ENCODE measurements around the gene AMOTL2.

- TF ChIP-seq, protein P1, sequence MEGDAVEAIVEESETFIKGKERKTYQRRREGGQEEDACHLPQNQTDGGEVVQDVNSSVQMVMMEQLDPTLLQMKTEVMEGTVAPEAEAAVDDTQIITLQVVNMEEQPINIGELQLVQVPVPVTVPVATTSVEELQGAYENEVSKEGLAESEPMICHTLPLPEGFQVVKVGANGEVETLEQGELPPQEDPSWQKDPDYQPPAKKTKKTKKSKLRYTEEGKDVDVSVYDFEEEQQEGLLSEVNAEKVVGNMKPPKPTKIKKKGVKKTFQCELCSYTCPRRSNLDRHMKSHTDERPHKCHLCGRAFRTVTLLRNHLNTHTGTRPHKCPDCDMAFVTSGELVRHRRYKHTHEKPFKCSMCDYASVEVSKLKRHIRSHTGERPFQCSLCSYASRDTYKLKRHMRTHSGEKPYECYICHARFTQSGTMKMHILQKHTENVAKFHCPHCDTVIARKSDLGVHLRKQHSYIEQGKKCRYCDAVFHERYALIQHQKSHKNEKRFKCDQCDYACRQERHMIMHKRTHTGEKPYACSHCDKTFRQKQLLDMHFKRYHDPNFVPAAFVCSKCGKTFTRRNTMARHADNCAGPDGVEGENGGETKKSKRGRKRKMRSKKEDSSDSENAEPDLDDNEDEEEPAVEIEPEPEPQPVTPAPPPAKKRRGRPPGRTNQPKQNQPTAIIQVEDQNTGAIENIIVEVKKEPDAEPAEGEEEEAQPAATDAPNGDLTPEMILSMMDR (IDR thresholded peaks at IDR 0.05): no peak
- no peak for TF ChIP-seq POLR2A (IDR thresholded peaks at IDR 0.05)
Observed at GRCh38 chr3:134348524-134348923, 25.7 kb downstream of the AMOTL2 start.

Measured in Peyer's patch (tissue), 4 donors.